CD8-positive, alpha-beta memory T cell (primary cell): ENCODE results near the gene AMY2A. TPM values are rescaled to one million over a fixed set of nuclear protein-coding genes. Genes with fewer than 3 reads are reported as not detected.

Experiments
- polyA plus RNA-seq: library from polyadenylated mRNA; unstranded; fragments of 300-500 nt; fragmentation: Illumina TruSeq; gene quantifications from one replicate; pipeline ENCODE4 v1.2.3, GENCODE V29; 2021
- total RNA-seq, 2 experiments: library from RNA; stranded (reverse); gene quantifications; one replicate each; pipeline ENCODE4 v1.2.3, GENCODE V29; 2021

Gene AMY2A
- total and polyA plus RNA-seq, 3 experiments from 2014 or later: not detected

Other genes with a start within 250 kb of the AMY2A start
- 10 to 100 TPM; 14.9 to 17.6 TPM for gene RNPC3, start 91.7 kb upstream of the AMY2A start, total RNA-seq
- gene RNPC3, start 91.7 kb upstream of the AMY2A start, polyA plus RNA-seq: 14.2 TPM
- gene AMY2B, start 45.8 kb upstream of the AMY2A start, total RNA-seq: 1 to 10 TPM; 6.5 to 8.4 TPM
- 1.1 TPM for gene AMY2B, start 45.8 kb upstream of the AMY2A start, polyA plus RNA-seq
- gene AMY1A, start 38.3 kb downstream of the AMY2A start, total RNA-seq: not detected
- not detected for gene AMY1A, start 38.3 kb downstream of the AMY2A start, polyA plus RNA-seq
- gene AMY1B, start 78.8 kb downstream of the AMY2A start, total RNA-seq: not detected
- gene AMY1B, start 78.8 kb downstream of the AMY2A start, polyA plus RNA-seq: not detected
- gene AMY1C, start 132.5 kb downstream of the AMY2A start, total RNA-seq: not detected
- not detected for gene AMY1C, start 132.5 kb downstream of the AMY2A start, polyA plus RNA-seq